Vagina (tissue), 2 donors: Measurements from ENCODE around the gene WDR1. TPM values are rescaled to one million over a fixed set of nuclear protein-coding genes. Genes with fewer than 3 reads are reported as not detected.

Source experiments
- DNase-seq, 2 donors: peaks; one replicate each; pipeline ENCODE4 v3.0.0-alpha.2; 2017; ENCODE audit errors: extremely low spot score in 2 of 2
- H3K27ac ChIP-seq: fragments of 200-600 bp; sonication (generic); one replicate; pipeline ENCODE4 v1.5.1; 2019
- H3K27me3 ChIP-seq: fragments of 200-600 bp; sonication (generic); one replicate; pipeline ENCODE4 v1.5.1; 2019
- H3K36me3 ChIP-seq, 2 donors: fragments of 200-600 bp; sonication (generic); one replicate each; pipeline ENCODE4 v1.5.1; 2017 to 2019
- H3K4me1 ChIP-seq: fragments of 200-600 bp; sonication (generic); one replicate; pipeline ENCODE4 v1.5.1; 2019
- H3K4me3 ChIP-seq, 2 donors: fragments of 200-600 bp; sonication (generic); 1 replicate in 1 of 2; 2 replicates in 1 of 2; pipeline ENCODE4 v1.5.1; 2016 to 2019
- H3K9me3 ChIP-seq: fragments of 200-600 bp; sonication (generic); one replicate; pipeline ENCODE4 v1.5.1; 2019
- POLR2A ChIP-seq, 2 donors: fragments of 450-650 bp; IDR thresholded peaks; one replicate each; pipeline ENCODE4 v1.6.1; 2017; ENCODE audit warnings: antibody characterized with exemption in 2 of 2, mild to moderate bottlenecking in 2 of 2, moderate library complexity in 2 of 2
- POLR2AphosphoS5 ChIP-seq, 2 donors: sonication (generic); formaldehyde crosslinking; IDR thresholded peaks; one replicate each; pipeline ENCODE4 v1.9.0; 2017; ENCODE audit warnings: antibody characterized with exemption in 2 of 2, mild to moderate bottlenecking in 2 of 2, low read depth in 1 of 2; ENCODE audit not compliant: insufficient read depth in 1 of 2
- intact Hi-C: fragments of 100-400 bp; cut with DNase I; formaldehyde crosslinking; loops from one replicate; pipeline ENCODE4 v1.15.1; 2023
- total RNA-seq: library from RNA; depleted of rRNA; stranded (reverse); fragments of >200 nt; gene quantifications from one replicate; pipeline ENCODE4 v1.2.3, GENCODE V29; 2016
- TF ChIP-seq, protein P1 (sequence below), 3 experiments: fragments of 450-650 bp in 2 of 3; fragments of 200-600 bp in 1 of 3; sonication (generic) in 1 of 3; IDR thresholded peaks; one replicate each; pipeline ENCODE4 v1.5.1; 2017 to 2019; ENCODE audit warnings: antibody characterized with exemption in 3 of 3, mild to moderate bottlenecking in 2 of 3, moderate library complexity in 2 of 3

Gene WDR1
- total RNA-seq, 1 donor from 2014 or later, result 159 TPM

- Histone ChIP-seq H3K27ac (no peak overlapping the region), H3K4me3 (no peak overlapping the region), H3K36me3 (no peaks in the 10 kb centered on the region), H3K9me3 (no peaks in the 10 kb centered on the region), H3K27me3 (no peaks in the 10 kb centered on the region), H3K4me1 (no peaks in the 10 kb centered on the region)
- DNase-seq, result peak; percentile 58 to 69
- intact Hi-C loops, result no loop called here
- TF ChIP-seq, protein P1, sequence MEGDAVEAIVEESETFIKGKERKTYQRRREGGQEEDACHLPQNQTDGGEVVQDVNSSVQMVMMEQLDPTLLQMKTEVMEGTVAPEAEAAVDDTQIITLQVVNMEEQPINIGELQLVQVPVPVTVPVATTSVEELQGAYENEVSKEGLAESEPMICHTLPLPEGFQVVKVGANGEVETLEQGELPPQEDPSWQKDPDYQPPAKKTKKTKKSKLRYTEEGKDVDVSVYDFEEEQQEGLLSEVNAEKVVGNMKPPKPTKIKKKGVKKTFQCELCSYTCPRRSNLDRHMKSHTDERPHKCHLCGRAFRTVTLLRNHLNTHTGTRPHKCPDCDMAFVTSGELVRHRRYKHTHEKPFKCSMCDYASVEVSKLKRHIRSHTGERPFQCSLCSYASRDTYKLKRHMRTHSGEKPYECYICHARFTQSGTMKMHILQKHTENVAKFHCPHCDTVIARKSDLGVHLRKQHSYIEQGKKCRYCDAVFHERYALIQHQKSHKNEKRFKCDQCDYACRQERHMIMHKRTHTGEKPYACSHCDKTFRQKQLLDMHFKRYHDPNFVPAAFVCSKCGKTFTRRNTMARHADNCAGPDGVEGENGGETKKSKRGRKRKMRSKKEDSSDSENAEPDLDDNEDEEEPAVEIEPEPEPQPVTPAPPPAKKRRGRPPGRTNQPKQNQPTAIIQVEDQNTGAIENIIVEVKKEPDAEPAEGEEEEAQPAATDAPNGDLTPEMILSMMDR (IDR thresholded peaks at IDR 0.05), result no peak
- TF ChIP-seq POLR2AphosphoS5 (IDR thresholded peaks at IDR 0.05; ENCODE audit: insufficient read depth in 1 of 2, low read depth in 1 of 2), result peak in 1 of 2 donors; percentile 17
These were observed 66.3 kb downstream of the WDR1 start for GRCh38 chr4:10050261-10050661.

GRCh38 chr4:10048941-10049697 lies 67.5 kb downstream of the WDR1 start:
- Histone ChIP-seq H3K9me3 (no peaks in the 10 kb centered on the region), H3K4me3 (no peak overlapping the region), H3K27me3 (no peaks in the 10 kb centered on the region), H3K36me3 (no peaks in the 10 kb centered on the region), H3K4me1 (no peaks in the 10 kb centered on the region), H3K27ac (no peak overlapping the region)
- DNase-seq, result peak; percentile 12 to 67
- no peak for TF ChIP-seq POLR2A (IDR thresholded peaks at IDR 0.05)
- TF ChIP-seq POLR2AphosphoS5 (IDR thresholded peaks at IDR 0.05; ENCODE audit: insufficient read depth in 1 of 2, low read depth in 1 of 2), result no peak
- TF ChIP-seq, protein P1 (IDR thresholded peaks at IDR 0.05), result no peak
- intact Hi-C loops, result no loop called here

DNA sequence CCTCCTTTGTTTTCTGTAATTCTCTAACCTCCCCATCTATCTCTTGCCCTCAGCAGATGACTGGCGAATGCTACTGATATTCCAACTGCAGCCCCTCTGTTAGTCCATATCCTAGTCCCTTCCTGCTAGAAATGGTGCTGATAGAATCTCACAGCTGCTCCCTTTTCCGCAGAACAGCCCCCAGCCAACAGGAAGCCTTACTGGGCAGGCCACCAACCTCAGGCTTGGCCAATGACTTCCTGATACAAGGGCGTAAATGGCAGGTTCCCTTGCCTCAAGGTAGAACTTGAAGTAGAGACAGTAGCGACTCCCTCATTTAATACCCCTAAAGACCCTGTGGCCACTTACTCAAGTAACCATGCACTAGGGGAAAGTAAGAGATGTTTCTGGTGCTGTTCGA lies 68.6 kb downstream of the WDR1 start:
- TF ChIP-seq, protein P1 (IDR thresholded peaks at IDR 0.05), result no peak
- no peak for TF ChIP-seq POLR2A (IDR thresholded peaks at IDR 0.05)
- TF ChIP-seq POLR2AphosphoS5 (IDR thresholded peaks at IDR 0.05; ENCODE audit: insufficient read depth in 1 of 2, low read depth in 1 of 2), result no peak
- Histone ChIP-seq H3K4me3 (no peak overlapping the region), H3K36me3 (no peaks in the 10 kb centered on the region), H3K27ac (no peak overlapping the region), H3K27me3 (no peaks in the 10 kb centered on the region), H3K4me1 (no peaks in the 10 kb centered on the region), H3K9me3 (no peaks in the 10 kb centered on the region)
- intact Hi-C loops, result no loop called here
- DNase-seq, result peak; percentile 11 to 52

DNA sequence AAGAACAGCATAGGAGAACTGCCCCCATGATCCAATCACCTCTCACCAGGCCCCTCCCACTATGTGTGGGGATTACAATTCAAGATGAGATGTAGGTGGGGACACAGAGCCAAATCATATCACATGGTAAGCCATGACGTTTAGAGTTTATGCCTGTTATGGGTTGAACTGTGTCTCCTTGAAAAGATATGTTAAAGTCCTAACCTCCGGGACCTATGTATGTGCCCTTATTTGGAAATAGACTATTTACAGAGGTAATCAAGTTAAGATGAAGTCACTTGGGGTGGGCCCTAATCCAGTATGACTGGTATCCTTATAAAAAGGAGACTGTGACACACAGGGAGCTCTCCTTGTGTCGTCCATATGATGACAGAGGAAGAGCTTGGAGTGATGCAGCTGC lies 70.1 kb downstream of the WDR1 start:
- Histone ChIP-seq H3K9me3 (peaks cover 3% of the 10 kb centered on the region), H3K36me3 (no peaks in the 10 kb centered on the region), H3K4me3 (no peak overlapping the region), H3K4me1 (no peaks in the 10 kb centered on the region), H3K27ac (no peak overlapping the region), H3K27me3 (no peaks in the 10 kb centered on the region)
- peak in 1 of 2 donors; percentile 3 for DNase-seq
- TF ChIP-seq, protein P1 (IDR thresholded peaks at IDR 0.05), result no peak
- no peak for TF ChIP-seq POLR2AphosphoS5 (IDR thresholded peaks at IDR 0.05; ENCODE audit: insufficient read depth in 1 of 2, low read depth in 1 of 2)
- TF ChIP-seq POLR2A (IDR thresholded peaks at IDR 0.05), result no peak
- intact Hi-C loops, result no loop called here

GRCh38 chr4:10045481-10045880 lies 71.1 kb downstream of the WDR1 start:
- H3K27me3 ChIP-seq, result no peaks in the 10 kb centered on the region
- no peak overlapping the region for H3K4me3 ChIP-seq
- TF ChIP-seq, protein P1 (IDR thresholded peaks at IDR 0.05), result no peak
- TF ChIP-seq POLR2AphosphoS5 (IDR thresholded peaks at IDR 0.05; ENCODE audit: insufficient read depth in 1 of 2, low read depth in 1 of 2) (no peak), POLR2A (IDR thresholded peaks at IDR 0.05) (no peak)
- no peaks in the 10 kb centered on the region for H3K36me3 ChIP-seq
- no peak for DNase-seq
- intact Hi-C loops, result no loop called here
- peaks cover 3% of the 10 kb centered on the region for H3K9me3 ChIP-seq
- no peaks in the 10 kb centered on the region for H3K4me1 ChIP-seq
- no peak overlapping the region for H3K27ac ChIP-seq
